Spleen (tissue), 7 donors: Measurements from ENCODE around the gene SLC39A11.

Experiments used
- CTCF ChIP-seq, 11 experiments: fragments of 200-600 bp in 7 of 11; fragments of 450-650 bp in 4 of 11; sonication (generic) in 4 of 11; IDR thresholded peaks in 8 of 11; conservative IDR thresholded peaks in 3 of 11; 1 replicate in 7 of 11; 2 replicates in 4 of 11; pipeline versions ENCODE4 v1.4.0 to v1.8.0; 2016 to 2021; ENCODE audit warnings: antibody characterized with exemption in 11 of 11, inconsistent platforms in 4 of 11, mild to moderate bottlenecking in 1 of 11
- POLR2A ChIP-seq, 3 donors: fragments of 450-650 bp; IDR thresholded peaks; one replicate each; pipeline ENCODE4 v1.5.1; 2017; ENCODE audit warnings: antibody characterized with exemption in 3 of 3, mild to moderate bottlenecking in 1 of 3
- POLR2AphosphoS5 ChIP-seq, 3 donors: sonication (generic); formaldehyde crosslinking; IDR thresholded peaks; one replicate each; pipeline ENCODE4 v1.5.1; 2017; ENCODE audit warnings: antibody characterized with exemption in 3 of 3
- donor health status: DM: no; HTN: no; CAD: no; lungs with moderate emphysema.
- donor health status: DM: no; HTN: no; CAD: no.
- donor health status: DM: no; HTN: no; CAD: no.

GRCh38 chr17:72997559-72997958 lies 94.9 kb downstream of the SLC39A11 start:
- TF ChIP-seq CTCF (IDR thresholded peaks at IDR 0.05 in 8 of 11, conservative IDR thresholded peaks at IDR 0.05 in 3 of 11): no peak
- TF ChIP-seq POLR2A (IDR thresholded peaks at IDR 0.05): no peak
- TF ChIP-seq POLR2AphosphoS5 (IDR thresholded peaks at IDR 0.05): no peak
